ENCODE results near the gene CIZ1. TPM values are rescaled to one million over a fixed set of nuclear protein-coding genes. Genes with fewer than 3 reads are reported as not detected.

Gene CIZ1
- total RNA-seq, 2 donors from 2014 or later = 161 to 203 TPM

Other genes starting within 250 kb of the CIZ1 start
- 10 to 100 TPM; 59.2 to 75.1 TPM for gene EEIG1, start 210.6 kb downstream of the CIZ1 start, total RNA-seq
- gene NAIF1, start 124.3 kb downstream of the CIZ1 start, total RNA-seq = 10 to 100 TPM; 11.9 to 17.9 TPM
- gene SLC25A25, start 123.3 kb downstream of the CIZ1 start, total RNA-seq = 10 to 100 TPM in 1 of 2 donors, 1 to 10 TPM in 1; 9.7 to 11.2 TPM
- 10 to 100 TPM; 23.5 to 27.5 TPM for gene PTGES2, start 63.8 kb downstream of the CIZ1 start, total RNA-seq
- gene LCN2, start 42.1 kb downstream of the CIZ1 start, total RNA-seq = not detected
- gene BBLN, start 31.3 kb downstream of the CIZ1 start, total RNA-seq = 10 to 100 TPM; 72.9 to 81.4 TPM
- 1 to 10 TPM in 1 of 2 donors, under 1 TPM in 1; 0.86 to 2.4 TPM for gene DNM1, start 11.8 kb upstream of the CIZ1 start, total RNA-seq
- gene GOLGA2, start 84.4 kb upstream of the CIZ1 start, total RNA-seq = 10 to 100 TPM; 44.9 to 54.4 TPM
- gene SWI5, start 84.7 kb upstream of the CIZ1 start, total RNA-seq = 10 to 100 TPM; 20.1 to 25.4 TPM
- gene TRUB2, start 130.9 kb upstream of the CIZ1 start, total RNA-seq = 10 to 100 TPM; 17.6 to 24.4 TPM
- 10 to 100 TPM; 29.4 to 35.8 TPM for gene COQ4, start 131.3 kb upstream of the CIZ1 start, total RNA-seq
- gene SLC27A4, start 149.0 kb upstream of the CIZ1 start, total RNA-seq = 10 to 100 TPM; 10.2 to 10.8 TPM
- 10 to 100 TPM; 62.8 to 69.3 TPM for gene URM1, start 179.8 kb upstream of the CIZ1 start, total RNA-seq
- gene CERCAM, start 229.3 kb upstream of the CIZ1 start, total RNA-seq = 1 to 10 TPM; 2.7 to 5.9 TPM